Pancreas (tissue), 10 donors: Measurements from ENCODE around the gene CCNI. TPM values are rescaled to one million over a fixed set of nuclear protein-coding genes. Genes with fewer than 3 reads are reported as not detected.

Experiments
- ATAC-seq, 4 donors: fragments of 200-7000 bp; cut with Tn5 transposase; one replicate each; pipeline versions ENCODE4 v1.8.0 to v1.9.1; 2020; ENCODE audit warnings: mild to moderate bottlenecking in 4 of 4, moderate library complexity in 4 of 4
- DNase-seq, 6 donors: peaks; one replicate each; pipeline ENCODE4 v3.0.0-alpha.2; 2020
- FAIRE-seq: peaks from 2 replicates; lab custom pipeline; 2012; peaks lifted over from hg19 to GRCh38; lab: Jason Lieb, UNC
- H3K27ac ChIP-seq, 4 donors: fragments of 200-600 bp; sonication (generic); 1 replicate in 3 of 4; 2 replicates in 1 of 4; pipeline versions ENCODE4 v1.5.0 to v1.8.0; 2020
- H3K27me3 ChIP-seq, 4 donors: fragments of 200-600 bp; one replicate each; pipeline ENCODE4 v1.8.0; 2021
- H3K36me3 ChIP-seq, 3 donors: fragments of 200-600 bp; sonication (generic) in 1 of 3; one replicate each; pipeline versions ENCODE4 v1.5.0 to v1.8.0; 2020 to 2021
- H3K4me1 ChIP-seq, 3 donors: fragments of 200-600 bp; one replicate each; pipeline ENCODE4 v1.8.0; 2021
- H3K4me3 ChIP-seq, 4 donors: fragments of 200-600 bp; sonication (generic) in 2 of 4; one replicate each; pipeline versions ENCODE4 v1.5.0 to v1.8.0; 2020 to 2021
- H3K9me3 ChIP-seq, 4 donors: fragments of 200-600 bp; one replicate each; pipeline ENCODE4 v1.8.0; 2021
- WGBS, 2 donors: extraction: QIAGEN DNeasy Blood & Tissue Kit; methylation state at CpG; one replicate each; pipeline ENCODE4 v1.1.7; 2013; 5-methylcytosine and 5-hydroxymethylcytosine counted together
- intact Hi-C, 3 donors: fragments of 100-400 bp; cut with DNase I; formaldehyde crosslinking; loops; one replicate each; pipeline versions ENCODE4 v1.11.1 to v1.14.2; 2022
- polyA plus RNA-seq, 2 donors: library from polyadenylated mRNA; stranded (reverse); fragments of 200-250 nt; gene quantifications; one replicate each; pipeline ENCODE4 v1.2.3, GENCODE V29; 2013
- total RNA-seq, 6 donors: library from RNA; stranded (reverse); fragmentation: NEBNext Ultra II Directional in 4 of 6; extraction: Animal tissue kit (Norgen Biotek cat#: 25700) in 4 of 6; gene quantifications; one replicate each; pipeline versions ENCODE4 v1.2.1 to v1.2.4, GENCODE V29; 2021 to 2023
- TF ChIP-seq, protein P1 (sequence below), 4 donors: fragments of 200-600 bp; sonication (generic) in 3 of 4; IDR thresholded peaks; one replicate each; pipeline versions ENCODE4 v1.5.0 to v1.8.0; 2021; ENCODE audit warnings: antibody characterized with exemption in 4 of 4
- donor health status: healthy with polysubstance abuse.
- donor health status: DM: no; HTN: no; CAD: no; lungs with moderate emphysema.
- donor health status: DM: no; HTN: no; CAD: no.
- donor health status: control.
- donor health status: control.
- donor health status: Bipolar disorder and iron deficiency.
- donor health status: DM: yes; HTN: yes; CAD: no.
- donor health status: DM: no; HTN: no; CAD: no.
- donor health status: DM: no; HTN: no; CAD: no.
- donor health status: DM: yes; HTN: yes; CAD: no.

CCNI gene
- total and polyA plus RNA-seq, 8 donors, result 33.3 to 196 (median 152) TPM

- DNase-seq, result no peak
- H3K4me3 ChIP-seq, result no peak overlapping the region
- H3K27me3 ChIP-seq, result no peaks in the 10 kb centered on the region
- H3K4me1 ChIP-seq, result peaks cover 0 to 11% (median 5%) of the 10 kb centered on the region in 3 donors
- intact Hi-C loops, result no loop called here
- ATAC-seq, result no peak
- no peaks in the 10 kb centered on the region for H3K36me3 ChIP-seq
- H3K9me3 ChIP-seq, result no peaks in the 10 kb centered on the region
- TF ChIP-seq, protein P1, sequence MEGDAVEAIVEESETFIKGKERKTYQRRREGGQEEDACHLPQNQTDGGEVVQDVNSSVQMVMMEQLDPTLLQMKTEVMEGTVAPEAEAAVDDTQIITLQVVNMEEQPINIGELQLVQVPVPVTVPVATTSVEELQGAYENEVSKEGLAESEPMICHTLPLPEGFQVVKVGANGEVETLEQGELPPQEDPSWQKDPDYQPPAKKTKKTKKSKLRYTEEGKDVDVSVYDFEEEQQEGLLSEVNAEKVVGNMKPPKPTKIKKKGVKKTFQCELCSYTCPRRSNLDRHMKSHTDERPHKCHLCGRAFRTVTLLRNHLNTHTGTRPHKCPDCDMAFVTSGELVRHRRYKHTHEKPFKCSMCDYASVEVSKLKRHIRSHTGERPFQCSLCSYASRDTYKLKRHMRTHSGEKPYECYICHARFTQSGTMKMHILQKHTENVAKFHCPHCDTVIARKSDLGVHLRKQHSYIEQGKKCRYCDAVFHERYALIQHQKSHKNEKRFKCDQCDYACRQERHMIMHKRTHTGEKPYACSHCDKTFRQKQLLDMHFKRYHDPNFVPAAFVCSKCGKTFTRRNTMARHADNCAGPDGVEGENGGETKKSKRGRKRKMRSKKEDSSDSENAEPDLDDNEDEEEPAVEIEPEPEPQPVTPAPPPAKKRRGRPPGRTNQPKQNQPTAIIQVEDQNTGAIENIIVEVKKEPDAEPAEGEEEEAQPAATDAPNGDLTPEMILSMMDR (IDR thresholded peaks at IDR 0.05), result no peak
- 98% methylated on average over 2 of the region's 2 CpGs for WGBS, 2 donors
- FAIRE-seq, result no peak
- no peak overlapping the region for H3K27ac ChIP-seq
These were observed 2.6 kb upstream of the CCNI start for GRCh38 chr4:77078401-77078800.

DNA sequence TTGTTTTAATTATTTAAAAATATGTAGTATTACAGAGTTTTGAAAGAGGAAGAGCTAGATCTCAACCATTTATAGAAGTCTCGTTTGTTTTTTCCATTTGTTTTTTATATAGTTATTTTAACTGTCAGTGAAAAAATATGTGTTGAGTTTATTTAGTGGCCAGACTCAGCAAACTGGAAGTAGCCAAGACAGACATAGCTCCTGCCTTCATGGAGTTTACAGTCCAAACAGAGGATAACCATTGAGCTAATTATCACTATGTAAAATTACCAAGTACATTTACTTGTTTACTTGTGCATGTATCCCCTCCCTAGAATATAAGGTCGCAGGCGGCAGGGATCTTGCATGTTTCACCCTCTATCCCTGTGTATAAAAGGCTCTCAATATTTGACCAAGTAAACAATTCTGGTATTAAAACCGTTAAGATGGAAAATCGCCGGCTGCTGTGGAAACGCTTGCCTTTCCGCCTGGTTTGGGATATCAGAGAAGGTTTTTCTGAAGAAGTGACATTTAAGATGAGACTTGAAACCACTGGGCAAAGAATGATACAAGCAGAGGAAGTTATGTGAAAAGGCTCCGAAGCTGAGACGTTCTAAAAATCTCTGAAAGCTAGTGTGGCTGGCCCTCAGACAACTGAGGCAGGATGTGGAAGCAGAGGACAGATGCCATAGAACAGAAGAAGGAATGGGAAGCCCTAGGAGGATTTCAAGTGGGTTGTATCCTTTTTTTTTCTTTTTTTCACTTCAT lies 1.3 kb upstream of the CCNI start:
- Histone ChIP-seq H3K36me3 (no peaks in the 10 kb centered on the region), H3K4me3 (peak overlapping the region in 3 of 4 donors; percentile 65 to 74 (median 71)), H3K4me1 (peaks cover 4 to 23% (median 10%) of the 10 kb centered on the region in 3 donors), H3K9me3 (no peaks in the 10 kb centered on the region), H3K27ac (peak overlapping the region; percentile 95 to 99 (median 98)), H3K27me3 (no peaks in the 10 kb centered on the region)
- TF ChIP-seq, protein P1 (IDR thresholded peaks at IDR 0.05), result no peak
- 71 to 77% methylated on average over 10 of the region's 10 CpGs for WGBS, 2 donors
- intact Hi-C loops, result no loop called here
- ATAC-seq (no peak), FAIRE-seq (no peak), DNase-seq (no peak)

- ATAC-seq (peak; percentile 47 to 68 (median 54)), DNase-seq (peak; percentile 67 to 88 (median 74)), FAIRE-seq (no peak)
- no peaks in the 10 kb centered on the region for H3K27me3 ChIP-seq
- peak overlapping the region; percentile 51 to 74 (median 68) for H3K4me3 ChIP-seq
- H3K27ac ChIP-seq, result peak overlapping the region; percentile 95 to 99 (median 98)
- intact Hi-C loops, result no loop called here
- H3K4me1 ChIP-seq, result peaks cover 4 to 34% (median 20%) of the 10 kb centered on the region in 3 donors
- TF ChIP-seq, protein P1 (IDR thresholded peaks at IDR 0.05), result no peak
- WGBS, 2 donors, result 0 to 1% methylated on average over 71 to 86 of the region's 89 CpGs
- no peaks in the 10 kb centered on the region for H3K36me3 ChIP-seq
- H3K9me3 ChIP-seq, result no peaks in the 10 kb centered on the region
These were observed 571 bp downstream of the CCNI start for GRCh38 chr4:77074981-77075855.

DNA sequence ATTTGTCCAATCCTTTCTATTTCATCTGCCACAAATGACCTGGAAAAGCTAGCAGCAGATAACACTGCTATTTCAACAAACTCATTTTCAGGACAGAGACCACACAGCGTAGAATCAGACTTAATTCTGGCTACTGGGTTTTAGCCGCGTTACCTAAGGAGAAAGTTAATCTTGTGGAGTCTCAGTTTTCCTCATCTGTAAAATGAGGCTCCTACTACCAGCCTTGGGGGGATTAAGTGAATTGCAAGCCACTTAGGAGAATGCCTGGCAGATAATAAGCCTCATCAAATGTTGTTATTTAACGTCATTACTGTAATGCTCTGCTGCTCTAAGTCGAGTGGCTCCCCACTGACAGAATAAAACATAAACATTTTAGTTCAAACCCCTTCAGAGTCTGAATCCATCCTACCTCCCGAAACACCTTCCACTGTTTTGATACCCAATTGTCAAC lies 1.4 kb downstream of the CCNI start:
- Histone ChIP-seq H3K4me1 (peaks cover 4 to 34% (median 20%) of the 10 kb centered on the region in 3 donors), H3K27ac (peak overlapping the region in 3 of 4 donors; percentile 95 to 99 (median 98)), H3K9me3 (no peaks in the 10 kb centered on the region), H3K4me3 (peak overlapping the region; percentile 51 to 74 (median 68)), H3K27me3 (no peaks in the 10 kb centered on the region), H3K36me3 (no peaks in the 10 kb centered on the region)
- TF ChIP-seq, protein P1 (IDR thresholded peaks at IDR 0.05), result no peak
- DNase-seq, result no peak
- WGBS, 2 donors, result 2 to 3% methylated on average over 6 of the region's 6 CpGs
- intact Hi-C loops, result no loop called here
- ATAC-seq, result no peak
- no peak for FAIRE-seq
